Keratinocyte (primary cell): ENCODE measurements around the gene MTA3. TPM values are rescaled to one million over a fixed set of nuclear protein-coding genes. Genes with fewer than 3 reads are reported as not detected.

Experiments
- DNase-seq: peaks from one replicate; pipeline ENCODE4 v3.0.0-alpha.2; 2011; ENCODE audit warnings: low read depth, missing footprints, low spot score
- FAIRE-seq: peaks from 2 replicates; lab custom pipeline; 2011; peaks lifted over from hg19 to GRCh38; lab: Jason Lieb, UNC
- H2AFZ ChIP-seq: 2 replicates; pipeline ENCODE4 v1.6.0; 2012; ENCODE audit warnings: low read length, control low read depth, inconsistent platforms; ENCODE audit not compliant: control insufficient read depth
- H3K27ac ChIP-seq: 2 replicates; pipeline ENCODE4 v1.5.1; 2011; ENCODE audit warnings: low read length; ENCODE audit not compliant: control insufficient read depth, insufficient read depth
- H3K27me3 ChIP-seq: 3 replicates; pipeline ENCODE4 v1.6.0; 2011; ENCODE audit warnings: low read length; ENCODE audit not compliant: control insufficient read depth, insufficient read depth; ENCODE audit errors: extremely low read depth
- H3K36me3 ChIP-seq, 2 experiments: 2 replicates in 1 of 2; 3 replicates in 1 of 2; pipeline ENCODE4 v1.5.1; 2011; ENCODE audit warnings: low read length in 2 of 2, mild to moderate bottlenecking in 1 of 2; ENCODE audit not compliant: control insufficient read depth in 2 of 2, insufficient read depth in 2 of 2; ENCODE audit errors: extremely low read depth in 1 of 2
- H3K4me1 ChIP-seq: 3 replicates; pipeline ENCODE4 v1.5.1; 2011; ENCODE audit warnings: low read length; ENCODE audit not compliant: control insufficient read depth, insufficient read depth; ENCODE audit errors: extremely low read depth
- H3K4me2 ChIP-seq: 3 replicates; pipeline ENCODE4 v1.6.0; 2011; ENCODE audit warnings: low read depth, low read length; ENCODE audit not compliant: control insufficient read depth, insufficient read depth; ENCODE audit errors: extremely low read depth
- H3K4me3 ChIP-seq, 3 experiments: fragments of 200-600 bp in 1 of 3; sonication (generic) in 1 of 3; 2 replicates in 2 of 3; 3 replicates in 1 of 3; pipeline ENCODE4 v1.5.1; 2011 to 2016; ENCODE audit warnings: low read length in 3 of 3, mild to moderate bottlenecking in 3 of 3, control low read depth in 2 of 3, inconsistent platforms in 1 of 3, low read depth in 1 of 3, mixed read lengths in 1 of 3, mixed run types in 1 of 3, moderate library complexity in 1 of 3; ENCODE audit not compliant: control insufficient read depth in 2 of 3, insufficient read depth in 2 of 3; ENCODE audit errors: extremely low read depth in 1 of 3
- H3K79me2 ChIP-seq: 2 replicates; pipeline ENCODE4 v1.6.0; 2012; ENCODE audit warnings: low read length; ENCODE audit not compliant: control insufficient read depth, insufficient read depth
- H3K9ac ChIP-seq: 3 replicates; pipeline ENCODE4 v1.6.0; 2011; ENCODE audit warnings: low read length; ENCODE audit not compliant: control insufficient read depth, insufficient read depth; ENCODE audit errors: extremely low read depth
- H3K9me1 ChIP-seq: 3 replicates; pipeline ENCODE4 v1.6.0; 2011; ENCODE audit warnings: low read length; ENCODE audit not compliant: control insufficient read depth, insufficient read depth; ENCODE audit errors: extremely low read depth
- H3K9me3 ChIP-seq: 2 replicates; pipeline ENCODE4 v1.5.1; 2012; ENCODE audit warnings: low read depth, low read length; ENCODE audit not compliant: control insufficient read depth
- H4K20me1 ChIP-seq: 3 replicates; pipeline ENCODE4 v1.6.0; 2011; ENCODE audit warnings: low read length; ENCODE audit not compliant: control insufficient read depth, insufficient read depth; ENCODE audit errors: extremely low read depth
- EZH2 ChIP-seq: IDR thresholded peaks from one replicate; pipeline ENCODE4 v1.6.1; 2012; ENCODE audit warnings: inconsistent platforms, mild to moderate bottlenecking, low read length, moderate library complexity
- dilution Hi-C: fragments of 300-500 bp; cut with MboI; formaldehyde crosslinking; loops from one replicate; pipeline ENCODE4 v1.7.0; 2020; ENCODE audit warnings: low sequenced_read_pairs; ENCODE audit not compliant: extremely low pct_ligation_motif_present
- polyA plus RNA-seq, 5 experiments: library from polyadenylated mRNA; depleted of rRNA in 3 of 5; stranded (reverse) in 3 of 5; stranded (forward) in 1 of 5; unstranded in 1 of 5; fragments of >200 nt; gene quantifications; 1 replicate in 1 of 5; 2 replicates in 3 of 5; 3 replicates in 1 of 5; pipeline versions ENCODE4 v1.2.1 to v1.2.3, GENCODE V29; 2011 to 2012; ENCODE audit warnings: missing spikeins in 2 of 5, low read depth in 1 of 5, low replicate concordance in 1 of 5
- TF ChIP-seq, protein P1 (sequence below), 3 experiments: IDR thresholded peaks in 1 of 3; conservative IDR thresholded peaks in 1 of 3; optimal IDR thresholded peaks in 1 of 3; 2 replicates in 2 of 3; 3 replicates in 1 of 3; pipeline versions ENCODE3 to v1.5.1; 2011; ENCODE audit warnings: low read length in 3 of 3, mild to moderate bottlenecking in 3 of 3, moderate library complexity in 2 of 3, control low read depth in 1 of 3, inconsistent platforms in 1 of 3; ENCODE audit not compliant: insufficient read depth in 2 of 3; ENCODE audit errors: extremely low read depth in 1 of 3

The MTA3 gene
- polyA plus RNA-seq, 1 donor (not counting 4 experiments of a cell fraction or from before 2014, with no cell fraction given) = 34.3 TPM

DNA sequence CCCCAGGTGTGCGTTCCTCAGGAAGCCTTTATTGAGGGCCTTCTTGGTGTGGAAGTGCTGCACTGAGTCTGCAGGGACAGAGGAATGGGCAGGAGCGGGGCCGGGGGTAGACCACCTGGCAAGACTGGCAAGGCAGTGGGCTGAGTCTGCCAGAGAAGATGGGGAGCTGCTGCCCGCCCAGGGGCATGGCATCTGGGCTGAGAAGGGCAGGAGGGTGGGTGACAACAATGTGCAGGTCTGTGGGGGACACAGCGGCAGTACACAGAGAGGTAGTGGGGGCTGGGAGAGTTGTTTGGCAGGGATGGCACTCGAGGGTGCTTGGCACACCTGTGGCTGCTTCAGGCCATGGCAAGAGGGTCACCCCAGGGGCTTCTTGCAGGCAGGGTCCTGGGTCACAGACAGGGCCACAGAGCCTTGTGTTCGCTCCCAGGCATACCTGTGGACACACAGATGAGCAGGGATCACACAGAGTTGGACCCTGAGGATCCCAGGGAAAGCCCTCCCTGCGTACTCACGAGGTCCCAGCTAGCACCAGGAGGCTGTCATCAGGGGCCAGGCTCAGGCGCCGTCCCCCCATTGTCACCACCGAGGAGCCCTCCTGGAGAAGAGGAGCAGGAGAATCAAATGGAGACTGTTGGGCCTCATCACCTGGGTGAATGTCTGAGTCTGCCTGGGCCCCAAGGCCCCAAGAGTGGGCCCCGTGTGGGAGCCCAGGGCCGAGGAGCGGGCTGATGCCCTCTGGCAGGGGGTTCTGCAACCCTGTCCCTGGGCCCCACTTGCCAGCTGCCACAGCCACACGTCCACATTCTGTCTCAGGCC is 198.9 kb downstream of the MTA3 start:
- Histone ChIP-seq H3K4me3 (no peak overlapping the region), H3K27me3 (no peaks in the 10 kb centered on the region), H2AFZ (no peak overlapping the region), H3K4me2 (no peak overlapping the region), H3K9me3 (no peaks in the 10 kb centered on the region), H3K27ac (no peak overlapping the region), H3K9me1 (no peaks in the 10 kb centered on the region), H3K36me3 (no peaks in the 10 kb centered on the region), H3K4me1 (no peaks in the 10 kb centered on the region), H3K79me2 (no peaks in the 10 kb centered on the region), H3K9ac (no peak overlapping the region), H4K20me1 (no peaks in the 10 kb centered on the region)
- dilution Hi-C loops = no loop called here
- FAIRE-seq (no peak), DNase-seq (no peak)
- TF ChIP-seq, protein P1, sequence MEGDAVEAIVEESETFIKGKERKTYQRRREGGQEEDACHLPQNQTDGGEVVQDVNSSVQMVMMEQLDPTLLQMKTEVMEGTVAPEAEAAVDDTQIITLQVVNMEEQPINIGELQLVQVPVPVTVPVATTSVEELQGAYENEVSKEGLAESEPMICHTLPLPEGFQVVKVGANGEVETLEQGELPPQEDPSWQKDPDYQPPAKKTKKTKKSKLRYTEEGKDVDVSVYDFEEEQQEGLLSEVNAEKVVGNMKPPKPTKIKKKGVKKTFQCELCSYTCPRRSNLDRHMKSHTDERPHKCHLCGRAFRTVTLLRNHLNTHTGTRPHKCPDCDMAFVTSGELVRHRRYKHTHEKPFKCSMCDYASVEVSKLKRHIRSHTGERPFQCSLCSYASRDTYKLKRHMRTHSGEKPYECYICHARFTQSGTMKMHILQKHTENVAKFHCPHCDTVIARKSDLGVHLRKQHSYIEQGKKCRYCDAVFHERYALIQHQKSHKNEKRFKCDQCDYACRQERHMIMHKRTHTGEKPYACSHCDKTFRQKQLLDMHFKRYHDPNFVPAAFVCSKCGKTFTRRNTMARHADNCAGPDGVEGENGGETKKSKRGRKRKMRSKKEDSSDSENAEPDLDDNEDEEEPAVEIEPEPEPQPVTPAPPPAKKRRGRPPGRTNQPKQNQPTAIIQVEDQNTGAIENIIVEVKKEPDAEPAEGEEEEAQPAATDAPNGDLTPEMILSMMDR (optimal IDR thresholded peaks at IDR 0.05 in 1 of 3, IDR thresholded peaks at IDR 0.05 in 1 of 3, conservative IDR thresholded peaks at IDR 0.05 in 1 of 3; ENCODE audit: extremely low read depth in 1 of 3, insufficient read depth in 2 of 3, low read length in 3 of 3) = no peak
- no peak for TF ChIP-seq EZH2

DNA sequence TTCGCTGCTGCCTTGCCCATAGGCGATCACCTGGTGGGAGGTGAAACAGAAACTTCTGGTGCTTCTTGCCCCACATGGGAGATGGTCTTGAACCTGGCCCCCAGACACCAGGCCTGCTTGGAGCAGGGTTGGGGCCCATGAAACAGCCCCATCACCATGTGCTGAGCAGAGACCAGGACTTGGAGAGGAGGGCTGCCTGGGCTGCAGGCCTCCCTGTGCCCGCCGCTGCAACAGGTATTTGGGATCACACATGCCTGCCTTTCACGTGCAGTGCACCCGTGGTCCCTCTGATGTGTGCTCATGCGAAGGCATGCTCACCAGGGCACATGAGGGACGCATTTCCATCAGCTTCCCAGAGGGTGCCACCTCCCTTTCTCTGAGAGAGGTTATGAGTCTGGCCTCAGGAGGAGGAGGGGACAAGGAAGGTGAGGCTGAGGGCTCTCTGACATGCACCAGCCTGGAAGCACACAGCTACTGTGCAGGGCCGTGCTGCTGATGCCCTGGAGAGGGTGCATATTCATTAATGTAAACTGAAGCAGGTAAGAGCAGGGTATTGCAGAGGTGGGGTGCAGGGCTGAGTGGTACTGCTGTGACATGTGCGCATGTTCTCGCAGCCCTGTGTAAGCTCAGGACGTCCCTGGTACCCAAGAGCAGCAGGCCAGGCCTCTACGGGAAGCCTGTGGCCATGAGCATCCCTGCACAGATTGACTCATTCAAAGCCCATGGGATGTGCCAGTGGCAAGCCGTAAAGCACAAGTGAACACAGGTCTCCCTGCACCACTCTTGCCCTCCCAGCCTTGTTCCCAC is 199.7 kb downstream of the MTA3 start:
- Histone ChIP-seq H3K4me1 (no peaks in the 10 kb centered on the region), H4K20me1 (no peaks in the 10 kb centered on the region), H3K4me3 (no peak overlapping the region), H3K9me3 (no peaks in the 10 kb centered on the region), H3K27me3 (no peaks in the 10 kb centered on the region), H3K9ac (no peak overlapping the region), H3K9me1 (no peaks in the 10 kb centered on the region), H3K36me3 (no peaks in the 10 kb centered on the region), H3K79me2 (no peaks in the 10 kb centered on the region), H2AFZ (no peak overlapping the region), H3K4me2 (no peak overlapping the region), H3K27ac (no peak overlapping the region)
- DNase-seq (no peak), FAIRE-seq (no peak)
- dilution Hi-C loops = no loop called here
- TF ChIP-seq, protein P1 (optimal IDR thresholded peaks at IDR 0.05 in 1 of 3, IDR thresholded peaks at IDR 0.05 in 1 of 3, conservative IDR thresholded peaks at IDR 0.05 in 1 of 3; ENCODE audit: extremely low read depth in 1 of 3, insufficient read depth in 2 of 3, low read length in 3 of 3) = no peak
- no peak for TF ChIP-seq EZH2
